DMS 273 (cell line): ENCODE results near the gene ATP11A.

Experiments
- DNase-seq: peaks from one replicate; lab custom pipeline; 2025; ENCODE audit not compliant: unreplicated experiment; lab: John Stamatoyannopoulos, UW

The ATP11A gene

DNA sequence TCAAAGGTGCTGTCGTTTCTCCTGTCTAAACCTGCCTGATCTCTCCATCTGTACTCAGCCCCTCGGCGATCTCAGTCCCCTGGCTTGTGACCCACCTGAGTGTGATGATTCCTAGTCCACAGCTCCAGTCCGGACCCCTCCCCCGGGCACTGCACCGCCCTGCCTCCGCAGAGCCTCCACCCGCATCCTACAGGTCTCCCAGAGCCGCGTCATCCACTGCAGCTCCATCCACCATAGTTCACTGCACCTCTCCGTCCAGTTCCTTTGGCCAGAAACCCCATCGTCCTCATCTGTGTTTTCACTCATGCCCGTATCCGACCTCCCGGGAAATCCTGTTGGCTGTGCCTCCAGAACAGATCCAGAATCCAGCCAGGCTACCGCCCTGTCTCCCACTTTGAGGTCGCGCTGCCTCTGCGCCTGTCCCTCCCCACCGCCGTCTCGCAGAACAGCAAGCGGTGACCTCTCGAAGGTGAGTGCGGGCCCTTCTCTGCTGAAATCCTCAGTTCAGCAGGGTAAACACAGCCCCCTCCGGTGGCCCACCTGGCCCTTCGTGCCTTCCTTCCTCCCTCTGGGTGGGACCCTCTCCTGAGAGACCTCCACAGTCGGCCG, 227.3 kb downstream of the ATP11A start:
- no peak for DNase-seq

DNA sequence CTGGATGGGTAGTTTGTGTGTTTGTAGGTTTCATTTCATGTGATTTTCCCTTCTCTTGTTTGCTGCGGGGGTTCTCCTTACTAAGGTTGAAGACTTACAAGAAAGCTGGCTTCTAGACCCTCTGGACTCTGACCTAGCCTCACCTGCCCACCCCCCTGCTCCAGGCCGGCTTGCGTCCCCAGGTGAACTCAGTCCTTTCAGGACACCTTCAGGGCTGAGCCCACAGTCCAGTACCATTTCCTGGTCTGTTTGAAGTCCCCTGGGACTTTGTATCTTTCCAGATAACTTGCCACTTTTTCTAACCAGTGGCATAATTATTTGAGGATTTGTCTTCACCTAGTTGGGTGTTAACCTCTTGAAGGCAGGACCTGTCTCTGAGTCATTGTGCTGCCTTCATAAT, 227.9 kb downstream of the ATP11A start:
- no peak for DNase-seq

DNA sequence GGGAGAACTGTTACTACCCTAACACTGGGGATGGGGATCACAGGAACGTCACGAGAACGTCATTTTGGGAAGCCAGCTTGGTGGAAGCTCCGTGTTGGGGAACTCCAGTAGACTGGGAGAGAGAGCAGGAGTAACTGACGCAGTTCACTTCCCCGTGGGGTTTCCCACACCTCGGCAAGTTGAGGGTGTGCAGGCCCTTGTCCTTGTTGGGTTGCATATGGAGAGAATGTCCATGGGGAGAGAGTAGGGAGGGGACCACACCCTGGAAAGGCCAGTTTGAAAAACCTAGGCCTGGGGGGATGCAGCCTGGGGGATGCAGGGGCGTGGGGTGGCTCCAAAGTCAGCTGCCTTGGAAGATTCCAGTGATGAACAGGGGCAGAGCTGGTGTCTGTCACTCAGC, 228.4 kb downstream of the ATP11A start:
- DNase-seq, result no peak

DNA sequence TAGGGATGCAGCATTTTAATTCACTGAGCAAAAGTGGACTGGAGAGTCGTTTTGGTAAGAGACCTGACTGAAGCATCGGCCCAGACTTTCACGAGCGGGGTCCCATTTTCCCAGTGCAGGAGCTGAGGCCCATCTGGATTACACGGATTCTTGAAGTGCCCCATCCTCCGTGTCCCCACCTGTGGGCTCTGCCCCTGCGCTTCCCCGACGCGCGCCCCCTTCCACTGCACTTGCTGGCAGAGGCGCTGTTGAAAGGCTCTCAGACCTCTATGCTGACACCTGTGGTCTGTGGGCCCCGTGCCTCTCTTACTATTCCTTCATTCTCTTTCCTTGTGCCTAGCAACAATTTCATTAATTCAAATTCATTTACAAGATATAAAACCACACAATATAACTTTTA, 228.9 kb downstream of the ATP11A start:
- DNase-seq, result no peak

DNA sequence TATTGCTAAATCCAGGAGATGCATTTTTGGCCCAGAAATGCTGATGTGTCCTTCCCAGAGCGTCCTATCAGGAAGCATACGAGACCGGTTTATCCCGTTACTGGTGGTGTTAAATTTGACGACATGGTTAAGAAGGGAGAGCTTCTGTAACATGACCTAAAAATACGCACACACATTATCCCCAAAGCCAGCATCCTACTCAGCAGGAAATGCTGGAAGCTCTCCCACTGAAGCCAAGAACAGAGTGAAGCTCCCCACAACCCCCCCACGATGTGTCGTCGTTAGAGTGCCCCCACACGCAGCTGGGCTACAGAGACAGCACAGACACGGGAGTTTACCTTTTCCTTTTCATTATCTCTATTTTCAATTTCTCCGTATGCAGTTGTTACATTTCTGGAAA, 234.1 kb downstream of the ATP11A start:
- no peak for DNase-seq

DNA sequence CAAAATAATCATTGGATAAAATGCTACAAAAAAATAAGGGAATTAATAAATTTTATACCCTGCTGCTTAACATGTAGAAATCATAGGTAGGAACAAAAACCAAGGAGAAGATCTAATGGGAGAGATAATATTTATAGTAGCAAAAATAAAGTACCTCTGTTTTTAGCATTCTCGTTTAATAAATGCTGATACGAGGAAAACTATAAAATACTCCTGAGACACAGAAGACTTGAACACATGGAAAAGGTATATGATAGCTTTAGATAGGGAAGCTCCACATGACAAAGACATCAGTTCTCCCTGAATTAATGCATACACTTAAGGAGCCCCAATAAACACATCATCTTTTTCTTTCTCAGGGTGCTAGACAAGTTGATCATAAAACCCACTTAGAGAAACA, 234.5 kb downstream of the ATP11A start:
- DNase-seq, result no peak

DNA sequence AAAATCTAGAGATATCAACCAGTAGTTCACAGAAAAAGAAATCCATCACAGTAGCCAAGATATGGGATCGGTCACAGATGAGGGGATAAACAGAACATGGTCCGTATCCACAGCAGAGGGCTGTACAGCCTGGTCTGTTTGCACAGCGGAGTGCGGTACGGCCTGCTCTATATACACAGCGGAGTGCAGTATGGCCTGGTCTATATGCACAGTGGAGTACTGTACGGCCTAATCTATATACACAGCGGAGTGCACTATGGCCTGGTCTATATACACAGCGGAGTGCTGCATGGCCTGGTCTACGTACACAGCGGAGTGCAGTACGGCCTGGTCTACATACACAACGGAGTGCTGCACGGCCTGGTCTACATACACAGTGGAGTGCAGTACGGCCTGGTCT, 236.2 kb downstream of the ATP11A start:
- DNase-seq, result no peak

DNA sequence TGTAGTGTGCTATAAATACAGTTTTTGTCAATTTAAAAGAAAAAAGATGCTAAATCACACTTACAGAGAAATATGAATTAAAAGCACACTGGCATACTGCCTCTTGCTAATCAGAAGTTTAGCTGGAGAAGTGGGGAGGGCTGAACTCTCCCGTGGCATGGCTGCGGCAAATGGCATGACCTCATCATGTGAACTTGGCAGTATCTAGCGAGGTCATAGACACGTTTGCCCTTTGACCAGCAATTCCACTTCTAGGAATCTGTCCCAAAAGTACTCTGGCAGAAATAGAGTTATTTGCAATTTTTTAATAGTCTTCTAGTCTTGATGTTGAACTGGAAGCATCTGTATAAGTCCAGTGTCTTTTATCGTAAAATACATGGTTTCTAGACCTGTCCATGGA, 237.2 kb downstream of the ATP11A start:
- DNase-seq, result no peak

DNA sequence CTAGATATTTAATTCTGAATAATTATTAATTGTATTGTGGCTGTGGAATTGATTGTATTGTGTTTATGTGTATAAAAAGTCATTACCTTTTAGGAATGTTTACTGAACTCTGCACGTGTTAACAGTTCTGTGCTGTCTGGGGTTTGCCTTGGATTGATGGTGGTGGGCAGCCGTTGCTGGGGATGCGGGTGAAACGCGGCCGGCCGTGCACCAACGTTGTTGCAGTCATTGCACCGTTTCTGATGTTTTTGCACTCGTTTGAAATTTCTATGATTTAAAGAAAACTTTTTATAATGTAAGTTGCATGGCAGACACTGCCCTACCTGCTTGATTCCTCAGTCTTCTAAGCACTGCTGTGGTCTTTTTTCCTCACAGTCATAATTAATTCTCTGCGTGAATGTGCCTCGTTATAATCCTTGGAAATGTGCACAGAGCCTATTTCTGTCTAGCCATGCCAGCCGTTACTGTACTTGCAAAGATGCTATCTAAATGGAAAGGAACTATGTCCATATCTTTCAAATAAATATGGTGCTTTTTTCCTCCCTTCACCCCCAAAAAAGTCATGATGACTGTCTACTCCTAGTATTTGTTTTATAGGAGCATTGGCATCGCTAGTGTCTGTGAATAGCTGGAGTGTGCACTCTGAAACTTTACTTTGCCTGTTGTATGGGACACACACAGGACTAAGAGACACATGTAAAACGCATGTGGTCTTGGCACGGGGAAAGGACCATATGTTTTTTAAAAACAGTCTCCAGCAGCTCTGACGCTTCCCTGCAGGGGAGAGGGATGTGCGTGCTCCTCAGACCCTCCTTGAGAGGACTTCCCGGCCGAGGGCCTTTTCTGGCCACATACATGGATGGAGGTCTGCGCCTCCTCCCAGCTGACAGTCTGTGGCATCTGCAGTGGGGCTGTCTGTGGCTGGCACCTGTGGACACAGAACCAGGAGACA, 238.5 kb downstream of the ATP11A start:
- peak; percentile 48 for DNase-seq

DNA sequence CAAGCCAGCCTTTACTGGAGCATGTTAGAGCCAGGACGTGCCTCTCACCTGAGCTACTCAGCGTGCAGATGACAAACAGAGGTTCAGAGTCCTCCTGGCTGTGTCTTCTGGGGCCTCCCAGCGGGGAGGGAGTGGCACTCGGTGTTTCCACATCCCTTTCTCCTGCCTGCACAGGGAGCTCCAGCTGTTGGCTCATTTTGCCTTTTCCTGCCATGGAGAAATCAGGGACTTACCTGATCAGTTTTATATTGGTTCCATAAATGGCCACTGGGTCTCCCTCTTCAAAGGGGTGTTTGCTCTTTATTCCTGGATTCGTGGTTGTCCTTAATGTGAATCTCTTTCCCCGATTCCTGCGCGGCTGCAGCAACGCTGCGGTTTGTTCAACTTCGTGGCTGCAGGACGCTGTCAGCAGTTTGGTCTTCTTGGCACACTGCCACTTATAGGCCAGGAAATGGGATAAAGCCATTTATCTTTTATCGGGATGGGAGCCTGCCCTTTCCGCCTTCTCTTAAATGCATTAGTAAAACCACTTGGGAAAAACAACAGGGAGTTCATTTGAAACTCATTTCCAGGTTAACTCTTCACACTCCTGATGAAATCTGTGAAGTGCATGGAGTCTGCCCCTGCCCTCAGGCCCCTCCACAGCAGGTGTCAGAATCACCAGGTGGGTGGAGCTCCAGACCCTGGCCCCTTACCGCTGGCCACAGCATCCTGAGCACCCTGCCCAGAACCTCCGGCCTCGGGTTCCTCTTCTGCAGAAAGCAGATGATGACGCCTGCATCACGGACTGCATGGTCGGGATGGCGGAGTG, 239.3 kb downstream of the ATP11A start:
- peak; percentile 53 for DNase-seq

DNA sequence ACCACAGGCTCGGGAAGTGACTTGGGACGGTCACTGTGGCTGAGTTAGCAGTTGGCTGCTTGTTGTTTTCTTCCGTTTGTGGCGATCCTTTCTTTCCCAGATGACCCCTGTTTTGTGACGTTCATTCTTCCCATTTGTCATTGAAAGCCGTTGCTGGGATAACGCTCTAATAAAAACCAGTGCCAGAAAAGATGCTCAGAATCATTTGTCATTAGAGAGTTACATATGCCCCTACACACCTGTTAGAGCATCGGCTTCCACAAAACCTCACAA, 239.9 kb downstream of the ATP11A start:
- DNase-seq, result no peak

DNA sequence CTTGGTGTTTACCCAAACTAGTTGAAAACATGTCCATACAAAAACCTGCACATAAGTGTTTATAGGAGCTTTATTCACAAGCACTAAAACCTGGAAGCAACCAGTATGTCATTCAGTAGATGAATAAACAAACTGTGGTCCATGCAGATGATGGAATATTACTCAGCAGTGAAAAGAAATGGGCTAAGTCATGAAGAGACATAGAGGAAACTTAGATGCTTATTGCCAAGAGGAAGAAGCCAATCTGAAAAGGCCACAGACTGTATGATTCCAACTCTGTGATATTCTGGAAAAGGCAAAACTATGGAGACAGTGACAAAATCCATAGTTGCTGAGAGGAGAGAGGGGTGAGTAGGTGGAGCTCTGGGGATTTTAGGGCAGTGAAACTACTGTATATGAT, 240.4 kb downstream of the ATP11A start:
- no peak for DNase-seq

DNA sequence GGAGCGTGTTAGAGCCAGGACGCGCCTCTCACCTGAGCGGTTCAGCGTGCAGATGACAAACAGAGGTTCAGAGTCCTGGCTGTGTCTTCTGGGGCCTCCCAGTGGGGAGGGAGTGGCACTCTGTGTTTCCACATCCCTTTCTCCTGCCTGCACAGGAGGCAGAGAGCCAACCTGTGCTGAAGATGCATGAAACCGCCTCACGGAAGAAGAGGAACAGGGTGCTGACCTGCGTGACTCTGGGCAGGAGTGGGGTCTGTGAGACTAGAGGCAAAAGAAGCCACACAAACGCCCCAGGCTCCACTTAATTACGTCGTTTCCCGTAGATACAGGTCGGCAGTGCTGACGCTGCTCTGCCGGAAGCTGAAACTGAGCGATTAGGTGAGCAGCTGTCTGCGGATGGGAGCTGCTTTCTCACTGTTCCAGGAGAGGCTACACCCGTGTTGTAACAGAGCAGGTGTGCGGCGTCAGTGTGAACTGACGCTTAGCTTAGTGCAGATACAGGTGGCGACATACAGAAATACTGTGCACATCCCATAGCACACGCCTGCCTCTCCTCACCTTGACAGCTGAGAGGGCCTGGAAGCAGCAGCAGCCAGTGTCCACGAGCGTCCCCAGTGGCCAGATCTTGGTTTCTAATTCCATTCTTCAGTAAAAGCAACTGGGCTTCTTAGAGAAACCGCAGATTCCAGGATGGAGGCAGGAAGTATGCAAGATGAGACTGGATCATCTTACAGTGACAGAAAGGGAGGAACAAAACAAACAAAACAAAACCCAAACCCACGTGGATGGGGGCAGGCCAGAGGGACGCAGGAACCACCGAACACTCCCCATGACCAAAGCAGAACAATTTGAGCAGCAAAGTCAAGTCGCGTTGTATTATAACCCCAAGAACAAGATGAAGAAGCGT, 241.4 kb downstream of the ATP11A start:
- peak; percentile 65 for DNase-seq

DNA sequence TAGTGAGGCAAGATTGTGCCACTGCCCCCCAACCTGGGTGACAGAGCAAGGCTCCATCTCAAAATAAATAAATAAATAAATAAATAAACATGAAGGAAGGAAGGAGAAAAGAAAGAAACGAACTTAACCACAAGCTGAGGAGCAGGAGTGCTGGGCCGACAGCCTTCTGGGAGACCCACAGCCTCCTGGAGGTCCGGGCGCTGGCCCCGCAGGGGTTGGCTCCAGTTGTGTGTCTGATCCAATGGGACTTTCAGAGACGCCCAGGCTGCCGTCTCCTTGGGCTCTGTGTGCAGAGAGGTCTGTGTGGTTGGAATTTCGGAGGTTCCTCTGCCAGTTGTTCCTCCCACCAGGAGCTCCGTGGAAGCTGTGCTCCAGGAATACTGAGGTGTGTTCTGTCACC, 243.1 kb downstream of the ATP11A start:
- DNase-seq, result no peak

DNA sequence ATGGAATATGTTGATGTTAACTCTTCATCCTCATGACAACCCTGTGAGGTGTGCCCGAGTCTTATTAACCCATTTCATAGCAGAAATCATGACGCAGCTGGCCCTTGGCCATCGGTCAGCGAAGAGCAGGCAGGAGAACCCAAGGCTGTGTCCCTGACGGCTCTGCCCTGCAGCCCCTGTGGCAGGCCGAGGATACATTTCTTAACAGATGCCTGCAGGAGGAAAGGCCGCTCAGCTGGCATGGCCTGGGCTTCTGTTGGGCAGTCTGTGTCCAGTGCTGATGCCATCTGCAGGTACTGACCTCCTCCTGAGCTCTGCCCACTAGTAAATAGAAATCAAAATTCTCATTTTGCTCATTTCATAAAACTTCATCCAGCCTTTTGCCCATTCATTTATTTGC, 243.8 kb downstream of the ATP11A start:
- no peak for DNase-seq

DNA sequence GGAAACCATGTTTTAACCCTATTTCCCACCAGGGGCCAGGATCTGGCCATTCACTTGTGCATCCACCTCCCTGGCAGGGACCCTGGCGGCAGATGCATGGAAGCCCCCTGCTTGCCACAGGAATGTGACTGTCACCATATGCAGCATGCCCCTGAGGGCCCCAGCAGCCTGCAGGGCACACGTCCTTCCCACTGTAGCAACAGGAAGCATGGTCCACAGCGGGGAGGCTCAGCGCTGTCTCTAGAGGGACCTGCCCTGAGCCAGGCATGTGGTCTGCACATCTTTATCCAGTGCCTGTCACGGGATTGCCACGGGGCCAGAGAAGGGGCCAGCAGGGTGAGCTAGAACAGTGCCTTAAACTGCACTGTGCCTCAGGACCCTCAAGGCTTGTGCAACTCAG, 244.2 kb downstream of the ATP11A start:
- DNase-seq, result no peak
